H1 (cell line): Measurements from ENCODE around the gene CACNG4. TPM values are rescaled to one million over a fixed set of nuclear protein-coding genes. Genes with fewer than 3 reads are reported as not detected.

ENCODE experiments used
- CTCF ChIA-PET: fragments of 300-600 bp; sonication (Branson Sonifier 250); formaldehyde crosslinking; loops from one replicate; lab custom pipeline; 2021; ENCODE audit not compliant: partially characterized antibody; lab: Charles Lee
- POLR2A ChIA-PET: fragments of 300-600 bp; sonication (Branson Sonifier 250); formaldehyde crosslinking; loops from one replicate; lab custom pipeline; 2021; ENCODE audit warnings: inconsistent platforms; ENCODE audit not compliant: partially characterized antibody; lab: Charles Lee
- DNase-seq, 2 experiments: peaks; one replicate each; pipeline versions ENCODE4 v3.0.0 to v3.0.0-alpha.2; 2010 to 2022; ENCODE audit warnings: low spot score in 2 of 2, low read depth in 1 of 2, mixed read lengths in 1 of 2
- FAIRE-seq: peaks from 2 replicates; lab custom pipeline; 2011; peaks lifted over from hg19 to GRCh38; lab: Jason Lieb, UNC
- H2AFZ ChIP-seq: 2 replicates; pipeline ENCODE4 v1.8.1; 2012; ENCODE audit warnings: low read length, inconsistent platforms
- H2AK5ac ChIP-seq: 2 replicates; pipeline ENCODE4 v1.6.1; 2013; ENCODE audit warnings: low read depth, low read length
- H2BK120ac ChIP-seq: replicated peaks from 2 replicates; pipeline ENCODE3; 2013; ENCODE audit warnings: low read depth, low read length, inconsistent platforms
- H2BK12ac ChIP-seq: 2 replicates; pipeline ENCODE4 v1.6.1; 2013; ENCODE audit warnings: low read depth, low read length
- H2BK15ac ChIP-seq: 2 replicates; pipeline ENCODE4 v1.6.1; 2013; ENCODE audit warnings: low read length
- H2BK20ac ChIP-seq: 2 replicates; pipeline ENCODE4 v1.6.1; 2013; ENCODE audit warnings: low read length
- H2BK5ac ChIP-seq: 2 replicates; pipeline ENCODE4 v1.6.1; 2013; ENCODE audit warnings: low read depth, low read length
- H3K14ac ChIP-seq: 2 replicates; pipeline ENCODE4 v1.6.1; 2013; ENCODE audit warnings: inconsistent platforms; ENCODE audit not compliant: insufficient read length
- H3K18ac ChIP-seq: 2 replicates; pipeline ENCODE4 v1.6.1; 2013; ENCODE audit warnings: low read length; ENCODE audit errors: extremely low read depth
- H3K23ac ChIP-seq: 2 replicates; pipeline ENCODE4 v1.6.1; 2013; ENCODE audit warnings: inconsistent platforms; ENCODE audit not compliant: insufficient read length
- H3K23me2 ChIP-seq: 2 replicates; pipeline ENCODE4 v1.6.1; 2013; ENCODE audit warnings: low read depth, low read length
- H3K27ac ChIP-seq: 2 replicates; pipeline ENCODE4 v1.6.1; 2011; ENCODE audit warnings: low read depth, low read length, inconsistent platforms
- H3K27me3 ChIP-seq, 4 experiments: replicated peaks in 1 of 4; 1 replicate in 1 of 4; 2 replicates in 3 of 4; pipeline versions ENCODE4 v1.6.1 to v1.8.1; 2011 to 2013; ENCODE audit warnings: low read length in 3 of 4, mild to moderate bottlenecking in 3 of 4, inconsistent platforms in 2 of 4, mixed read lengths in 2 of 4, moderate library complexity in 1 of 4; ENCODE audit not compliant: control insufficient read depth in 3 of 4, insufficient read depth in 3 of 4; ENCODE audit errors: extremely low read depth in 1 of 4
- H3K36me3 ChIP-seq, 4 experiments: 2 replicates each; pipeline versions ENCODE4 v1.6.1 to v1.8.1; 2011 to 2013; ENCODE audit warnings: mild to moderate bottlenecking in 4 of 4, low read length in 3 of 4, moderate library complexity in 2 of 4, control low read depth in 1 of 4, inconsistent platforms in 1 of 4; ENCODE audit not compliant: insufficient read depth in 4 of 4, control insufficient read depth in 2 of 4
- H3K4ac ChIP-seq: replicated peaks from 2 replicates; pipeline ENCODE3; 2013; ENCODE audit warnings: low read length, low read depth, mixed read lengths, inconsistent platforms; ENCODE audit not compliant: insufficient read length
- H3K4me1 ChIP-seq, 4 experiments: replicated peaks in 1 of 4; 1 replicate in 1 of 4; 2 replicates in 3 of 4; pipeline versions ENCODE4 v1.6.1 to v1.8.1; 2011 to 2013; ENCODE audit warnings: low read length in 3 of 4, inconsistent platforms in 2 of 4, mixed read lengths in 1 of 4; ENCODE audit not compliant: insufficient read depth in 4 of 4, control insufficient read depth in 3 of 4
- H3K4me2 ChIP-seq, 2 experiments: 2 replicates each; pipeline versions ENCODE4 v1.6.1 to v1.8.1; 2011 to 2013; ENCODE audit warnings: low read depth in 2 of 2, low read length in 2 of 2, control low read depth in 1 of 2, inconsistent platforms in 1 of 2, mild to moderate bottlenecking in 1 of 2; ENCODE audit not compliant: insufficient read depth in 1 of 2
- H3K4me3 ChIP-seq, 4 experiments: fragments of 200-600, 300-600 bp in 1 of 4; sonication (generic), shearing (Covaris generic), sonication (Bioruptor Twin) in 1 of 4; 2 replicates each; pipeline versions ENCODE4 v1.5.1 to v1.8.1; 2011 to 2016; ENCODE audit warnings: low read length in 4 of 4, low read depth in 3 of 4, control low read depth in 2 of 4, inconsistent platforms in 2 of 4, mild to moderate bottlenecking in 2 of 4, mixed read lengths in 1 of 4, moderate library complexity in 1 of 4; ENCODE audit not compliant: insufficient read depth in 2 of 4; ENCODE audit errors: extremely low read depth in 1 of 4
- H3K56ac ChIP-seq: replicated peaks from 2 replicates; pipeline ENCODE3; 2013; ENCODE audit warnings: low read depth, mild to moderate bottlenecking, mixed read lengths, low read length, inconsistent platforms; ENCODE audit not compliant: insufficient read length
- H3K79me1 ChIP-seq: 2 replicates; pipeline ENCODE4 v1.6.1; 2013; ENCODE audit warnings: low read depth, low read length, control low read depth
- H3K79me2 ChIP-seq, 2 experiments: 2 replicates each; pipeline versions ENCODE4 v1.6.1 to v1.8.1; 2012 to 2013; ENCODE audit warnings: low read length in 2 of 2, mild to moderate bottlenecking in 2 of 2, inconsistent platforms in 1 of 2; ENCODE audit not compliant: insufficient read depth in 2 of 2, control insufficient read depth in 1 of 2
- H3K9ac ChIP-seq, 4 experiments: replicated peaks in 1 of 4; 1 replicate in 1 of 4; 2 replicates in 3 of 4; pipeline versions ENCODE4 v1.6.1 to v1.8.1; 2011 to 2013; ENCODE audit warnings: low read depth in 3 of 4, low read length in 3 of 4, control low read depth in 2 of 4, mild to moderate bottlenecking in 2 of 4, moderate library complexity in 2 of 4, inconsistent platforms in 1 of 4; ENCODE audit errors: extremely low read depth in 1 of 4
- H3K9me3 ChIP-seq, 2 experiments: 2 replicates each; pipeline versions ENCODE4 v1.6.1 to v1.8.1; 2012 to 2013; ENCODE audit warnings: mild to moderate bottlenecking in 2 of 2, moderate library complexity in 2 of 2, control low read depth in 1 of 2, inconsistent platforms in 1 of 2, low read depth in 1 of 2, low read length in 1 of 2, mixed read lengths in 1 of 2; ENCODE audit not compliant: insufficient read depth in 2 of 2
- H4K20me1 ChIP-seq, 2 experiments: replicated peaks in 1 of 2; 2 replicates each; pipeline versions ENCODE3 to v1.8.1; 2011 to 2013; ENCODE audit warnings: inconsistent platforms in 2 of 2, low read length in 2 of 2, mild to moderate bottlenecking in 1 of 2; ENCODE audit not compliant: insufficient read depth in 2 of 2, control insufficient read depth in 1 of 2
- H4K5ac ChIP-seq: 2 replicates; pipeline ENCODE4 v1.6.1; 2013; ENCODE audit warnings: low read length, low read depth, mixed read lengths, inconsistent platforms; ENCODE audit not compliant: insufficient read length
- H4K8ac ChIP-seq: 2 replicates; pipeline ENCODE4 v1.8.0; 2013; ENCODE audit warnings: mild to moderate bottlenecking, moderate library complexity, low read length, inconsistent platforms; ENCODE audit not compliant: insufficient read depth; ENCODE audit errors: extremely low read depth
- H4K91ac ChIP-seq: replicated peaks from 2 replicates; pipeline ENCODE3; 2013; ENCODE audit warnings: low read length, mixed read lengths, inconsistent platforms; ENCODE audit not compliant: insufficient read length
- ATF2 ChIP-seq: IDR thresholded peaks from 2 replicates; pipeline ENCODE4 v1.6.1; 2012; ENCODE audit warnings: low read length, inconsistent platforms
- CHD1 ChIP-seq: IDR thresholded peaks from 2 replicates; pipeline ENCODE4 v1.6.1; 2012; ENCODE audit warnings: low read depth, low read length, improper control_type of control experiment
- JUND ChIP-seq: IDR thresholded peaks from 2 replicates; pipeline ENCODE4 v1.6.1; 2011; ENCODE audit warnings: mild to moderate bottlenecking, improper control_type of control experiment, low read length
- KDM1A ChIP-seq: fragments of 200-600, 300-600 bp; sonication (generic); IDR thresholded peaks from 2 replicates; pipeline ENCODE4 v1.7.1; 2016; ENCODE audit warnings: mild to moderate bottlenecking, low read length, borderline replicate concordance
- MAFK ChIP-seq: IDR thresholded peaks from 2 replicates; pipeline ENCODE4 v1.6.1; 2012; ENCODE audit warnings: low read depth, mild to moderate bottlenecking, improper control_type of control experiment, low read length
- POLR2A ChIP-seq, 2 experiments: IDR thresholded peaks; 1 replicate in 1 of 2; 2 replicates in 1 of 2; pipeline ENCODE4 v1.6.1; 2011; ENCODE audit warnings: low read depth in 2 of 2, low read length in 2 of 2, mild to moderate bottlenecking in 2 of 2; ENCODE audit errors: control extremely low read depth in 1 of 2
- RBBP5 ChIP-seq: IDR thresholded peaks from 2 replicates; pipeline ENCODE4 v1.7.1; 2012; ENCODE audit warnings: low read depth, mild to moderate bottlenecking, inconsistent platforms, low read length, moderate library complexity, borderline replicate concordance
- RNF2 ChIP-seq: fragments of 200-900, 300-1000 bp; sonication (generic); IDR thresholded peaks from 2 replicates; pipeline ENCODE4 v1.7.1; 2016; ENCODE audit warnings: borderline replicate concordance, low read depth, mild to moderate bottlenecking, antibody characterized with exemption, low read length; ENCODE audit not compliant: poor library complexity, severe bottlenecking; ENCODE audit errors: missing control alignments
- SAP30 ChIP-seq: fragments of 300-600 bp; sonication (generic); IDR thresholded peaks from 2 replicates; pipeline ENCODE4 v1.7.1; 2012; ENCODE audit warnings: low read length, moderate library complexity, mild to moderate bottlenecking, inconsistent platforms; ENCODE audit not compliant: insufficient read depth, insufficient replicate concordance
- SIRT6 ChIP-seq: IDR thresholded peaks from one replicate; pipeline ENCODE4 v1.7.1; 2012; ENCODE audit warnings: low read length, inconsistent platforms
- SP1 ChIP-seq: IDR thresholded peaks from 2 replicates; pipeline ENCODE4 v1.6.1; 2011; ENCODE audit warnings: low read depth, low read length
- SUZ12 ChIP-seq: fragments of 200-600 bp; sonication (generic); IDR thresholded peaks from 2 replicates; pipeline ENCODE4 v1.6.1; 2012; ENCODE audit warnings: mild to moderate bottlenecking, inconsistent platforms, low read length, moderate library complexity, mixed read lengths
- ZNF274 ChIP-seq: IDR thresholded peaks from 2 replicates; pipeline ENCODE4 v1.7.0; 2012; ENCODE audit warnings: low read length, borderline replicate concordance; ENCODE audit errors: extremely low read depth
- WGBS, 2 experiments: shearing (Covaris generic) in 1 of 2; methylation state at CpG; one replicate each; pipeline versions ENCODE4 v1.1.6 to v1.1.7; 2013 to 2015; ENCODE audit warnings: low lambda C conversion rate in 2 of 2, mixed read lengths in 2 of 2, inconsistent platforms in 1 of 2, low coverage in 1 of 2, missing lambda C conversion rate in 1 of 2; ENCODE audit not compliant: insufficient replicate concordance in 2 of 2, insufficient coverage in 1 of 2, insufficient read length in 1 of 2; ENCODE audit errors: extremely low coverage in 1 of 2, missing lambda C conversion rate in 1 of 2; 5-methylcytosine and 5-hydroxymethylcytosine counted together
- polyA plus RNA-seq, 7 experiments: library from polyadenylated mRNA; depleted of rRNA in 3 of 7; stranded (reverse) in 5 of 7; unstranded in 2 of 7; fragments of >200 nt in 5 of 7; fragments of 200-250 nt in 2 of 7; gene quantifications; 1 replicate in 5 of 7; 2 replicates in 1 of 7; 4 replicates in 1 of 7; pipeline versions ENCODE4 v1.2.1 to v1.2.3, GENCODE V29; 2011 to 2013; ENCODE audit warnings: missing spikeins in 2 of 7, mixed read lengths in 2 of 7
- total RNA-seq: library from RNA; stranded (reverse); fragmentation: NEBNext Ultra II Directional; extraction: Animal tissue kit (Norgen Biotek cat#: 25700); gene quantifications from 2 replicates; pipeline ENCODE4 v1.2.1, GENCODE V29; 2021

The CACNG4 gene
- total and polyA plus RNA-seq, 2 of the 8 experiments (the other 6 are each of a cell fraction or from before 2014, with no cell fraction given) = 3.6 to 5.6 TPM

- POLR2A ChIA-PET = no interaction called here
- 93% methylated on average over 11 of the region's 11 CpGs; no CpG with 5 or more reads in 1 of the 2 experiments for WGBS, 2 experiments
- no peak overlapping the region for H2AK5ac ChIP-seq
- TF ChIP-seq RBBP5 = no peak
- TF ChIP-seq ZNF274 = no peak
- no peak for TF ChIP-seq SP1
- no peak for TF ChIP-seq JUND
- TF ChIP-seq SUZ12 = no peak
- TF ChIP-seq RNF2 = no peak
- no peak for TF ChIP-seq POLR2A (IDR thresholded peaks at IDR 0.05; ENCODE audit: control extremely low read depth in 1 of 2, low read depth in 2 of 2, low read length in 2 of 2)
- TF ChIP-seq SAP30 = no peak
- no peak for TF ChIP-seq ATF2
- no peak for TF ChIP-seq SIRT6
- TF ChIP-seq KDM1A = no peak
- TF ChIP-seq CHD1 = no peak
- no peak for TF ChIP-seq MAFK
Observed at GRCh38 chr17:67015001-67015400, 50.5 kb downstream of the CACNG4 start.

More at GRCh38 chr17:67015001-67015400, 50.5 kb downstream of the CACNG4 start:
- Histone ChIP-seq H4K91ac (no peak overlapping the region), H2AFZ (no peak overlapping the region), H3K4me3 (no peak overlapping the region), H3K27me3 (no peaks in the 10 kb centered on the region), H2BK12ac (no peak overlapping the region), H3K14ac (no peak overlapping the region), H3K9me3 (no peaks in the 10 kb centered on the region), H3K23me2 (no peaks in the 10 kb centered on the region), H3K4ac (no peak overlapping the region), H3K56ac (no peak overlapping the region), H3K36me3 (no peaks in the 10 kb centered on the region), H4K8ac (no peak overlapping the region), H4K5ac (no peak overlapping the region), H4K20me1 (no peaks in the 10 kb centered on the region), H3K79me2 (no peaks in the 10 kb centered on the region), H2BK15ac (no peak overlapping the region), H3K18ac (no peak overlapping the region), H2BK120ac (no peak overlapping the region), H3K23ac (no peak overlapping the region), H3K27ac (no peak overlapping the region), H3K4me2 (no peak overlapping the region), H3K4me1 (no peaks in the 10 kb centered on the region; a peak in 1 of 7 replicates), H2BK5ac (no peak overlapping the region), H2BK20ac (no peak overlapping the region), H3K79me1 (no peaks in the 10 kb centered on the region), H3K9ac (no peak overlapping the region)
- DNase-seq (no peak), FAIRE-seq (no peak)
- CTCF ChIA-PET = interaction anchor here (0.6 to 3.5 kb wide), 10 partner anchors 10 to 174 kb away, joined by 3 to 28 read pairs (median 4); no protein-coding TSS in a partner anchor
